DND-41 (cell line): ENCODE data around the gene DOC2A.

Source experiments
- ATAC-seq: fragments of 200-7000 bp; cut with Tn5 transposase; 3 replicates; pipeline ENCODE4 v1.9.1; 2021; ENCODE audit warnings: low read depth; ENCODE audit not compliant: insufficient read depth
- DNase-seq: peaks from one replicate; pipeline ENCODE4 v3.0.0-alpha.2; 2020
- H2AFZ ChIP-seq: 2 replicates; pipeline ENCODE4 v1.6.0; 2012; ENCODE audit warnings: low read depth, low read length
- H3K27ac ChIP-seq: 2 replicates; pipeline ENCODE4 v1.5.1; 2012; ENCODE audit warnings: low read length, inconsistent platforms
- H3K27me3 ChIP-seq: fragments of 200-600 bp; sonication (generic); 2 replicates; pipeline ENCODE4 v1.6.0; 2012; ENCODE audit warnings: low read length, mild to moderate bottlenecking, inconsistent platforms; ENCODE audit not compliant: insufficient read depth, poor library complexity
- H3K36me3 ChIP-seq: 2 replicates; pipeline ENCODE4 v1.5.1; 2012; ENCODE audit warnings: low read length, inconsistent platforms; ENCODE audit not compliant: insufficient read depth
- H3K4me1 ChIP-seq: 2 replicates; pipeline ENCODE4 v1.5.1; 2012; ENCODE audit warnings: mild to moderate bottlenecking, low read length; ENCODE audit not compliant: insufficient read depth
- H3K4me2 ChIP-seq: 2 replicates; pipeline ENCODE4 v1.6.0; 2012; ENCODE audit warnings: mild to moderate bottlenecking, moderate library complexity, low read length, inconsistent platforms; ENCODE audit not compliant: insufficient read depth
- H3K4me3 ChIP-seq, 2 experiments: fragments of 200-600 bp in 1 of 2; shearing (Covaris generic) in 1 of 2; 2 replicates each; pipeline ENCODE4 v1.5.1; 2012 to 2016; ENCODE audit warnings: inconsistent platforms in 2 of 2, low read length in 2 of 2, mild to moderate bottlenecking in 2 of 2, low read depth in 1 of 2, moderate library complexity in 1 of 2
- H3K79me2 ChIP-seq: 2 replicates; pipeline ENCODE4 v1.6.0; 2012; ENCODE audit warnings: low read length, inconsistent platforms; ENCODE audit not compliant: insufficient read depth
- H3K9ac ChIP-seq: 2 replicates; pipeline ENCODE4 v1.6.0; 2012; ENCODE audit warnings: low read depth, mild to moderate bottlenecking, inconsistent platforms, low read length, moderate library complexity
- H3K9me3 ChIP-seq: 2 replicates; pipeline ENCODE4 v1.5.1; 2012; ENCODE audit warnings: low read length, moderate library complexity, mild to moderate bottlenecking, inconsistent platforms; ENCODE audit not compliant: insufficient read depth, severe bottlenecking
- H4K20me1 ChIP-seq: 2 replicates; pipeline ENCODE4 v1.6.0; 2012; ENCODE audit warnings: low read length; ENCODE audit not compliant: insufficient read depth
- CTCF ChIP-seq: IDR thresholded peaks from 2 replicates; pipeline ENCODE4 v1.5.1; 2012; ENCODE audit warnings: borderline replicate concordance, low read length, moderate library complexity, mild to moderate bottlenecking; ENCODE audit not compliant: poor library complexity, severe bottlenecking; ENCODE audit errors: extremely low read depth
- EZH2 ChIP-seq: IDR thresholded peaks from 3 replicates; pipeline ENCODE4 v1.6.1; 2012; ENCODE audit warnings: borderline replicate concordance, low read depth, mild to moderate bottlenecking, moderate library complexity, low read length, inconsistent platforms; ENCODE audit not compliant: severe bottlenecking

Gene DOC2A

GRCh38 chr16:29995324-29995910 lies 15.4 kb downstream of the DOC2A start, which contains the start of gene HIRIP3:
TSS of gene HIRIP3 (minus strand) at chr16:29995617. CDS start at chr16:29995605, 12 bp downstream.
- peak within 1 kb of the TSS; percentile 98 for H3K27ac ChIP-seq
- H3K79me2 ChIP-seq, result peaks cover 47% of the 10 kb centered on the region
- ATAC-seq (peak; percentile 52), DNase-seq (peak; percentile 90)
- peak within 1 kb of the TSS; percentile 84 for H3K9ac ChIP-seq
- peak within 1 kb of the TSS; percentile 77 to 96 for H3K4me3 ChIP-seq
- H4K20me1 ChIP-seq, result 0 out of 2 replicates have a peak, but pooled peaks cover 3% of the 10 kb centered on the region
- no peaks in the 10 kb centered on the region for H3K9me3 ChIP-seq
- peaks cover 72% of the 10 kb centered on the region for H3K36me3 ChIP-seq
- H3K4me1 ChIP-seq, result peaks cover 37% of the 10 kb centered on the region
- peak within 1 kb of the TSS; percentile 91 for H3K4me2 ChIP-seq
- no peaks in the 10 kb centered on the region for H3K27me3 ChIP-seq
- peak within 1 kb of the TSS; percentile 96 for H2AFZ ChIP-seq
- TF ChIP-seq CTCF (no peak), EZH2 (no peak)

- H3K9me3 ChIP-seq, result no peaks in the 10 kb centered on the region
- ATAC-seq (peak; percentile 62), DNase-seq (peak; percentile 83)
- H2AFZ ChIP-seq, result peak overlapping the region; percentile 96
- TF ChIP-seq CTCF, result no peak
- no peak for TF ChIP-seq EZH2
- H3K79me2 ChIP-seq, result peaks cover 45% of the 10 kb centered on the region
- H3K4me1 ChIP-seq, result peaks cover 37% of the 10 kb centered on the region
- H3K27ac ChIP-seq, result peak overlapping the region; percentile 98
- H4K20me1 ChIP-seq, result 0 out of 2 replicates have a peak, but pooled peaks cover 3% of the 10 kb centered on the region
- peak overlapping the region; percentile 84 for H3K9ac ChIP-seq
- H3K4me3 ChIP-seq, result peak overlapping the region; percentile 77 to 96; a peak in 3 of 4 replicates
- peak overlapping the region; percentile 91 for H3K4me2 ChIP-seq
- no peaks in the 10 kb centered on the region for H3K27me3 ChIP-seq
- H3K36me3 ChIP-seq, result peaks cover 74% of the 10 kb centered on the region
These were observed 16.1 kb downstream of the DOC2A start for GRCh38 chr16:29994600-29995323.

GRCh38 chr16:29993903-29994599 lies 16.8 kb downstream of the DOC2A start:
- Histone ChIP-seq H3K9ac (peak overlapping the region; percentile 84), H3K36me3 (peaks cover 74% of the 10 kb centered on the region), H3K79me2 (peaks cover 42% of the 10 kb centered on the region), H3K4me1 (peaks cover 37% of the 10 kb centered on the region), H3K27me3 (no peaks in the 10 kb centered on the region), H3K9me3 (no peaks in the 10 kb centered on the region), H3K4me2 (peak overlapping the region; percentile 91), H2AFZ (no peak overlapping the region), H4K20me1 (peaks cover under 1% of the 10 kb centered on the region; the same call in 1 of the 2 replicates), H3K4me3 (peak overlapping the region in 1 of 2 experiments; percentile 96; a peak in 3 of 4 replicates), H3K27ac (peak overlapping the region; percentile 98)
- TF ChIP-seq CTCF (no peak), EZH2 (no peak)
- ATAC-seq (no peak), DNase-seq (no peak)
